Retinal pigment epithelial cell (primary cell): ENCODE measurements around the gene LARP1.
"Not testable (repeated sequence)": the region's sequence is repeated elsewhere in the genome, so short reads cannot be mapped to it uniquely, and the experiment has no call there.

Experiments used
- DNase-seq: peaks from one replicate; pipeline ENCODE4 v3.0.0-alpha.2; 2010; ENCODE audit warnings: low read depth
- H3K4me3 ChIP-seq: 2 replicates; pipeline ENCODE4 v1.5.1; 2011; ENCODE audit warnings: mild to moderate bottlenecking, low read length, control low read depth, moderate library complexity
- TF ChIP-seq, protein P1 (sequence below): conservative IDR thresholded peaks from 2 replicates; pipeline ENCODE4 v1.5.1; 2011; ENCODE audit warnings: low read depth, low read length, control low read depth, inconsistent platforms

The LARP1 gene

DNA sequence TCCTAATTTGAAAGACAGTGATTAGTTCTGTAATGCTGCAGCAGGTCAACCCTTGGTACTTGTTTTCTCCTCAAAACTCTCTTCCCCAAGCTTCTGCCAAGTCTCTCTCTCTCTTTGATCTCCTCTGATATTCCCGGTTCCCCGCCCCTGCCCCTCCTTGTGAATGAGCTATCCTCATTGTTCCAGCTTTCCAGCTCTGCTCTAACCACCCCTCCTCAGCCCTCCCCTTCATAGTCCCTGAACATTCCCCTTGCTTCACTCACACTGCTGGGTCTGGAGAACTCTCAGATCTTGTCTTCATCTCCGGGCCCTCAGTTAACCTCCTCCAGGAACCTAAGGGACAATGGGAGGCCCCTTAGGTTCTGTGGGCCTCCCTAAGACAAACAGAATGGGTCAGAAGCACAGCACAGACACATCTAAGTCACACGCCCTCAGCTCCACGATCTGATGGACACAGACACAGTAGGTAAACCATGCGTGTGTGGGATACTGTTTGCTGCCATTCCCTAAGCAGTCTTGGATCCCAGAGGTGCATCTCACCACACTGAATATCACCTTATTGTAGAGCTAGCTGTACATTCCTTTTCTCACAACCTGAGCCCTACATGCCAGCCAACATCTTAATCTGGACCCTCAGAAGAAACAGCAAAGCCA lies 17.4 kb upstream of the LARP1 start:
- no peak overlapping the region for H3K4me3 ChIP-seq
- TF ChIP-seq, protein P1, sequence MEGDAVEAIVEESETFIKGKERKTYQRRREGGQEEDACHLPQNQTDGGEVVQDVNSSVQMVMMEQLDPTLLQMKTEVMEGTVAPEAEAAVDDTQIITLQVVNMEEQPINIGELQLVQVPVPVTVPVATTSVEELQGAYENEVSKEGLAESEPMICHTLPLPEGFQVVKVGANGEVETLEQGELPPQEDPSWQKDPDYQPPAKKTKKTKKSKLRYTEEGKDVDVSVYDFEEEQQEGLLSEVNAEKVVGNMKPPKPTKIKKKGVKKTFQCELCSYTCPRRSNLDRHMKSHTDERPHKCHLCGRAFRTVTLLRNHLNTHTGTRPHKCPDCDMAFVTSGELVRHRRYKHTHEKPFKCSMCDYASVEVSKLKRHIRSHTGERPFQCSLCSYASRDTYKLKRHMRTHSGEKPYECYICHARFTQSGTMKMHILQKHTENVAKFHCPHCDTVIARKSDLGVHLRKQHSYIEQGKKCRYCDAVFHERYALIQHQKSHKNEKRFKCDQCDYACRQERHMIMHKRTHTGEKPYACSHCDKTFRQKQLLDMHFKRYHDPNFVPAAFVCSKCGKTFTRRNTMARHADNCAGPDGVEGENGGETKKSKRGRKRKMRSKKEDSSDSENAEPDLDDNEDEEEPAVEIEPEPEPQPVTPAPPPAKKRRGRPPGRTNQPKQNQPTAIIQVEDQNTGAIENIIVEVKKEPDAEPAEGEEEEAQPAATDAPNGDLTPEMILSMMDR: no peak
- DNase-seq: no peak

DNA sequence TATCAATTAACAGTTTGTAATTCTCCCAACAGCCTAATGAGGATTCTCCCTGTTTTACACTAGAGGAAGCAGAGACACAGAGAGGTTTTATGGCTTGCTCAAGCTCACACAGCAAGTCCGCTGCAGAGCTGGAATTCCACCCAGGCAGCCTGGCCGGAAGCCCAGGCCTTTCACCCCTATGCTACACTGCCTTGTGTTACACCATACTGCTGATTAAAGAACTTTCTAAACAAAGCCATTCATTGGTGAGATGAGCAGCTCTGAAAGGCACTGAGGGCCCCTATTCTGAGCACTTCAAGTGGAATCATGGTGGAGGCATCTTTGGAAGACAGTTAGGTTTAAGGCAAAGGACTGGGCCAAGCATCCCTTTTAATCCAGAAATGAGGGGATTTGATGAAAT lies 14.7 kb upstream of the LARP1 start:
- no peak for DNase-seq
- H3K4me3 ChIP-seq: no peak overlapping the region
- TF ChIP-seq, protein P1: no peak

DNA sequence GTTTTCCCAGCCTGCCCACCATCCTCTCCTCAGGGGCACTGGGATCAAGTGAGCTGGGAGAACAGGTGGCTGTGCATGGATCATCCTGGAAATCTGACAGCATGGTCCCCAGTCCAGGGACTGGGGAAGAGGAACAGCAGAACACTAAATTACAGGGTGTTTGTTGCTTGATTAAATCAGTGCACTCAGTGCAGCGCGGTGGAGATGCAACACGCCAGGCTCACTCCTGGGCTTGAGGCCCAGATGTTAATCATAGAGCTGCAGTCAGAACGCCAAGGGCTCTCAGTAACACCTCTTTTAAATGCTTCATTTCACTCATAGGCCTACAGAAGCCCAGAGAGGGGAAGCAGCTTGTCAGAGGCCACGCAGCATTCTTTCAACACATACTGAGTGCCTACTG lies 14.2 kb upstream of the LARP1 start:
- TF ChIP-seq, protein P1: no peak
- H3K4me3 ChIP-seq: no peak overlapping the region
- DNase-seq: no peak

DNA sequence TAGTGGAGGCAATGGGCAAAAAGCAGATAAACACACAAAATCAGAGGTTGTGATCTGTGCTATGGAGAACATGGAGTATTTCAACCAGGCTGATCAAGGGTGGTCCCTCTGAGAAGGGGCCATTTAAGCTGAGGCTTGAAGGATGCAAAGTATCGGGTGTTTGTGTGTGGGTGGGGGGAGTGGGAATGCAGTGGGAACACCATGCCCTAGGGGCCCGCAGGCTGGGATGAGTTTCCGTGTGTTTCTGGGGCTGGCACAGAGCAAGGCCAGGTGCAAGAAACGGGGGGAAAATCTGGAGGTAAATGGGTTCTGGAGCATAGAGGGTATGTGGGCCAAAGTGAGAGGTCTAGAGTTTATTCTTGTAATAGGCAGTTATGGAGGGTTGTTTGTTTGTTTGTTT lies 13.8 kb upstream of the LARP1 start:
- DNase-seq: no peak
- TF ChIP-seq, protein P1: no peak
- H3K4me3 ChIP-seq: no peak overlapping the region

DNA sequence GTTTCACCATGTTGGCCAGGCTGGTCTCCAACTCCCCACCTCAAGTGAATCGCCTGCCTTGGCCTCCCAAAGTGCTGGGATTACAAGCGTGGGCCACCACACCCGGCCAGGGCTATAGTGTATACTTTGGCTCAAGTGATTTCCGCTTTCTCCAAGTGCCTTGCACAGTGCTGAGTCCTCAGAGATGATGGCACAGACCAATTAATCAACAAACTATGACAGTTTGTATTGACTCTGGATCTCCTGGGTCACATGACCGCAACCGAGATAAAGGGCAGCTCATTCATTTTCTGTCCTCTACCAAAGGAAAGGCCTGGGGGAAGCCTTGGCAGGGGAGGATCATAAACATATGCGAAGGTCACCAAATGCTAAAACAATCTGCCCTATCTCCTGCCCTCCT lies 11.4 kb upstream of the LARP1 start:
- no peak overlapping the region for H3K4me3 ChIP-seq
- no peak for DNase-seq
- TF ChIP-seq, protein P1: no peak

DNA sequence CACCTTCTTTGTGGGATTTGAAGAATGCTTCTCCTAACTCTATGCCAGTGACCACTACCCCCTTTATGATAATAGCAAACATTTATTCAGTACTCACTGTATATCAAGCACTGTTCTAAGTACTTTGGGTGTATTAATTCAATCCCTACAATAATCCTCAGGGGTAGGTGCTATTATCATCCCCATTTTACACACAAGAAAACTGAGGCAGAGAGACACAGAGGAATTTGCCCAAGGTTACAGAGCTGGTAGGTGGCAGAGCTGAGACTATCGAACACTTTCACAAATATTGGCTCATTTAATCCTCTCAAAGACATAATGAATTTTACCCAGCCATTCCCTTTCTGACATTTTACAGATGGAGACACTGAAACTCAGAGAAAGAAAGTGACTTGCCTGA lies 9.8 kb upstream of the LARP1 start:
- TF ChIP-seq, protein P1: no peak
- no peak for DNase-seq
- H3K4me3 ChIP-seq: no peak overlapping the region

DNA sequence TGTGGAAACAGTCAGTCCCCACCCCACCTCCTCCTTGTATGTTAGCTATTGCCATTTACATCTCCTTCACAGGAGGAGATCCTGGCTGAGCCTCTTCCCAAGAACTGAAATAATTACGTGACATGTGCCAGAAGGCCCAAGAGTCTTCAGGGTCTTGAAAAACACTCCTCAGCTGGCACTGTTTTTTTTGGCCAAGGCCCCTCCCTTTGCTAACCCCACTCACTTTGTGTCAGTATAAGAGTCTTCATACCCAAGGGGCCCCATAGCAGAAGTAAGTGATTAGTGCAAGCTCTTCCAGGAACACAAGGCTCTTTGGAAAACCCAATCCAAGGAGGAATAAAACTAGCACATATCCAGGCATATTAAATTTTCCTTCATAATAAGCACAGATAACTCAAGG lies 5.7 kb upstream of the LARP1 start:
- H3K4me3 ChIP-seq: no peak overlapping the region
- DNase-seq: no peak
- TF ChIP-seq, protein P1: no peak

DNA sequence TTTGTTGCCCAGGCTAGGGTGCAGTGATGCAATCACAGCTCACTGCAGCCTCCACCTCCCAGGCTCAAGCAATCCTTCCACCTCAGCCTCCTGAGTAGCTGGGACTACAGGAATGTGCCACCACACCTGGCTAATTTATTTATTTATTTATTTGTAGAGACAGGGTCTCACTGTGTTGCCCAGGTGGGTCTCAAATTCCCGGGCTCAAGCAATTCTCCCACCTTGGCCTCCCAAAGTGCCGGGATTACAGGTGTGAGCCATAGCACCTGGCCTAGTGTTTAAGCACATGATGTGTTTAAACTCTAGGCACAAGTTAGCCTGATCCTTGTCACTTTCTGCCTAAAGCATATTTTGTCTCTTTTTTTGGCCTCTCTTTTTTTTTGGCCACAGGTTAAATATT lies 4.5 kb upstream of the LARP1 start:
- H3K4me3 ChIP-seq, DNase-seq: not testable (repeated sequence)
